ENCODE data around the gene FSTL4. TPM values are rescaled to one million over a fixed set of nuclear protein-coding genes. Genes with fewer than 3 reads are reported as not detected.

The FSTL4 gene
- total RNA-seq, 1 experiment from 2014 or later: 2.7 TPM

- no peaks in the 10 kb centered on the region for H3K9me3 Mint-ChIP-seq (ENCODE audit: unreplicated experiment)
- H3K4me3 Mint-ChIP-seq (ENCODE audit: unreplicated experiment): no peak overlapping the region
- ChIA-PET POLR2A (no interaction called here), CTCF (no interaction called here)
- intact Hi-C loops (cut with micrococcal nuclease; ENCODE audit: unreplicated experiment): no loop called here
- DNase-seq: no peak
- Histone ChIP-seq H3K36me3 (ENCODE audit: control insufficient read depth, insufficient read depth, low read length) (no peaks in the 10 kb centered on the region), H3K9me3 (no peaks in the 10 kb centered on the region), H3K4me1 (0 out of 2 replicates have a peak, but pooled peaks cover 6% of the 10 kb centered on the region), H3K27me3 (replicated peaks; ENCODE audit: control insufficient read depth, insufficient read depth, low read length) (no peaks in the 10 kb centered on the region), H3K4me3 (ENCODE audit: low read depth, low read length) (no peak overlapping the region)
- peaks cover 9% of the 10 kb centered on the region for H3K4me1 Mint-ChIP-seq (ENCODE audit: low read depth, unreplicated experiment)
- no TSS peak for BruUV-seq (replicated peaks)
- peaks cover 5% of the 10 kb centered on the region for H3K27me3 Mint-ChIP-seq (ENCODE audit: insufficient read depth, unreplicated experiment)
- no peak for TF ChIP-seq CTCF (IDR thresholded peaks at IDR 0.05; ENCODE audit: insufficient read depth in 1 of 2, low read depth in 1 of 2, low read length in 1 of 2, severe bottlenecking in 1 of 2, unreplicated experiment in 1 of 2)
- H3K27ac Mint-ChIP-seq (ENCODE audit: unreplicated experiment): no peak overlapping the region
- H3K36me3 Mint-ChIP-seq (ENCODE audit: insufficient read depth, unreplicated experiment): no peaks in the 10 kb centered on the region
These were observed 185.1 kb downstream of the FSTL4 start for GRCh38 chr5:133427121-133427777.

GRCh38 chr5:133426264-133426663, 186.1 kb downstream of the FSTL4 start:
- Histone ChIP-seq H3K9me3 (no peaks in the 10 kb centered on the region), H3K4me1 (0 out of 2 replicates have a peak, but pooled peaks cover 6% of the 10 kb centered on the region), H3K27me3 (replicated peaks; ENCODE audit: control insufficient read depth, insufficient read depth, low read length) (no peaks in the 10 kb centered on the region), H3K4me3 (ENCODE audit: low read depth, low read length) (no peak overlapping the region), H3K36me3 (ENCODE audit: control insufficient read depth, insufficient read depth, low read length) (no peaks in the 10 kb centered on the region)
- intact Hi-C loops (cut with micrococcal nuclease; ENCODE audit: unreplicated experiment): no loop called here
- CTCF ChIA-PET: no interaction called here
- Mint-ChIP-seq H3K4me3 (ENCODE audit: unreplicated experiment) (no peak overlapping the region), H3K27me3 (ENCODE audit: insufficient read depth, unreplicated experiment) (peaks cover 11% of the 10 kb centered on the region), H3K36me3 (ENCODE audit: insufficient read depth, unreplicated experiment) (no peaks in the 10 kb centered on the region), H3K9me3 (ENCODE audit: unreplicated experiment) (no peaks in the 10 kb centered on the region), H3K4me1 (ENCODE audit: low read depth, unreplicated experiment) (peaks cover 9% of the 10 kb centered on the region), H3K27ac (ENCODE audit: unreplicated experiment) (no peak overlapping the region)
- DNase-seq: no peak
- POLR2A ChIA-PET: no interaction called here
- BruUV-seq (replicated peaks): no TSS peak
- TF ChIP-seq CTCF (IDR thresholded peaks at IDR 0.05; ENCODE audit: insufficient read depth in 1 of 2, low read depth in 1 of 2, low read length in 1 of 2, severe bottlenecking in 1 of 2, unreplicated experiment in 1 of 2): no peak

- ChIA-PET POLR2A (no interaction called here), CTCF (no interaction called here)
- Histone ChIP-seq H3K4me1 (0 out of 2 replicates have a peak, but pooled peaks cover 6% of the 10 kb centered on the region), H3K9me3 (no peaks in the 10 kb centered on the region), H3K4me3 (ENCODE audit: low read depth, low read length) (no peak overlapping the region), H3K27me3 (replicated peaks; ENCODE audit: control insufficient read depth, insufficient read depth, low read length) (no peaks in the 10 kb centered on the region), H3K36me3 (ENCODE audit: control insufficient read depth, insufficient read depth, low read length) (no peaks in the 10 kb centered on the region)
- DNase-seq: no peak
- Mint-ChIP-seq H3K36me3 (ENCODE audit: insufficient read depth, unreplicated experiment) (no peaks in the 10 kb centered on the region), H3K4me1 (ENCODE audit: low read depth, unreplicated experiment) (peaks cover 9% of the 10 kb centered on the region), H3K9me3 (ENCODE audit: unreplicated experiment) (no peaks in the 10 kb centered on the region), H3K27me3 (ENCODE audit: insufficient read depth, unreplicated experiment) (peaks cover 11% of the 10 kb centered on the region), H3K27ac (ENCODE audit: unreplicated experiment) (no peak overlapping the region), H3K4me3 (ENCODE audit: unreplicated experiment) (no peak overlapping the region)
- no peak for TF ChIP-seq CTCF (IDR thresholded peaks at IDR 0.05; ENCODE audit: insufficient read depth in 1 of 2, low read depth in 1 of 2, low read length in 1 of 2, severe bottlenecking in 1 of 2, unreplicated experiment in 1 of 2)
- intact Hi-C loops (cut with micrococcal nuclease; ENCODE audit: unreplicated experiment): no loop called here
- no TSS peak for BruUV-seq (replicated peaks)
These were observed 186.6 kb downstream of the FSTL4 start for GRCh38 chr5:133425764-133426163.
